Naive thymus-derived CD4-positive, alpha-beta T cell (primary cell): ENCODE measurements around the gene PCNP. TPM values are rescaled to one million over a fixed set of nuclear protein-coding genes. Genes with fewer than 3 reads are reported as not detected.
"Not testable (repeated sequence)": the region's sequence is repeated elsewhere in the genome, so short reads cannot be mapped to it uniquely, and the experiment has no call there.

Experiments used
- ATAC-seq: fragments of 150-1000 bp; cut with Tn5 transposase; 2 replicates; pipeline ENCODE4 v1.10.0; 2021; ENCODE audit warnings: mild to moderate bottlenecking, moderate library complexity
- CTCF ChIA-PET: fragments of 350-600 bp; sonication (Branson Sonifier 250); formaldehyde crosslinking; loops from one replicate; lab custom pipeline; 2021; ENCODE audit warnings: antibody characterized with exemption; lab: Charles Lee
- POLR2A ChIA-PET: fragments of 350-600 bp; sonication (Branson Sonifier 250); formaldehyde crosslinking; loops from one replicate; lab custom pipeline; 2021; ENCODE audit warnings: antibody characterized with exemption, inconsistent platforms; lab: Charles Lee
- DNase-seq, 9 donors: peaks; one replicate each; pipeline versions ENCODE4 v3.0.0 to v3.0.0-alpha.2; 2020 to 2022; ENCODE audit warnings: mixed read lengths in 1 of 9
- H3K27ac ChIP-seq: one replicate; pipeline ENCODE4 v1.7.0; 2013; ENCODE audit warnings: mild to moderate bottlenecking, low read depth, low read length, moderate library complexity
- H3K27me3 ChIP-seq, 2 donors: one replicate each; pipeline ENCODE4 v1.7.0; 2013; ENCODE audit warnings: low read length in 2 of 2, mild to moderate bottlenecking in 2 of 2, moderate library complexity in 2 of 2; ENCODE audit not compliant: control insufficient read depth in 2 of 2, insufficient read depth in 2 of 2
- H3K36me3 ChIP-seq, 3 experiments: 1 replicate in 2 of 3; 2 replicates in 1 of 3; pipeline ENCODE4 v1.7.0; 2013; ENCODE audit warnings: low read length in 3 of 3, mild to moderate bottlenecking in 3 of 3, moderate library complexity in 1 of 3; ENCODE audit not compliant: insufficient read depth in 3 of 3, control insufficient read depth in 2 of 3
- H3K4me1 ChIP-seq, 2 donors: one replicate each; pipeline ENCODE4 v1.7.0; 2013; ENCODE audit warnings: low read length in 2 of 2, mild to moderate bottlenecking in 2 of 2, moderate library complexity in 1 of 2; ENCODE audit not compliant: control insufficient read depth in 2 of 2, insufficient read depth in 2 of 2
- H3K4me3 ChIP-seq: 2 replicates; pipeline ENCODE4 v1.7.0; 2013; ENCODE audit warnings: mild to moderate bottlenecking, low read length
- H3K9me3 ChIP-seq, 3 experiments: 1 replicate in 2 of 3; 2 replicates in 1 of 3; pipeline ENCODE4 v1.7.0; 2013; ENCODE audit warnings: low read length in 3 of 3; ENCODE audit not compliant: control insufficient read depth in 2 of 3
- H3K27ac Mint-ChIP-seq, 9 donors: one replicate each; pipeline ENCODE4 v1.8.0; 2020 to 2022; ENCODE audit warnings: mixed read lengths in 9 of 9, mild to moderate bottlenecking in 8 of 9, moderate library complexity in 5 of 9, inconsistent platforms in 2 of 9
- H3K27me3 Mint-ChIP-seq, 5 donors: one replicate each; pipeline ENCODE4 v1.8.0; 2021 to 2022; ENCODE audit warnings: mixed read lengths in 5 of 5, mild to moderate bottlenecking in 1 of 5
- H3K36me3 Mint-ChIP-seq, 5 donors: one replicate each; pipeline ENCODE4 v1.8.0; 2020 to 2022; ENCODE audit warnings: mixed read lengths in 5 of 5, mild to moderate bottlenecking in 3 of 5, inconsistent platforms in 1 of 5
- H3K4me1 Mint-ChIP-seq, 7 donors: one replicate each; pipeline ENCODE4 v1.8.0; 2020 to 2022; ENCODE audit warnings: mixed read lengths in 7 of 7, mild to moderate bottlenecking in 3 of 7, inconsistent platforms in 1 of 7
- H3K4me3 Mint-ChIP-seq, 10 donors: one replicate each; pipeline ENCODE4 v1.8.0; 2020 to 2022; ENCODE audit warnings: mild to moderate bottlenecking in 10 of 10, mixed read lengths in 10 of 10, moderate library complexity in 6 of 10, inconsistent platforms in 2 of 10
- H3K9me3 Mint-ChIP-seq, 11 donors: one replicate each; pipeline ENCODE4 v1.8.0; 2020 to 2022; ENCODE audit warnings: mixed read lengths in 11 of 11, mild to moderate bottlenecking in 4 of 11, inconsistent platforms in 1 of 11, moderate library complexity in 1 of 11
- intact Hi-C, 2 donors: fragments of 100-400 bp; cut with micrococcal nuclease; formaldehyde crosslinking; loops; one replicate each; pipeline ENCODE4 v1.15.1; 2023
- polyA plus RNA-seq, 2 donors: library from polyadenylated mRNA; unstranded; fragments of 300-500 nt; fragmentation: Illumina TruSeq; gene quantifications; one replicate each; pipeline ENCODE4 v1.2.3, GENCODE V29; 2021
- total RNA-seq, 6 experiments: library from RNA in 5 of 6; stranded (reverse) in 5 of 6; gene quantifications; 1 replicate in 5 of 6; 2 replicates in 1 of 6; pipeline ENCODE4 v1.2.3 and lab custom pipeline; 2021 to 2026

The PCNP gene
- total and polyA plus RNA-seq, 7 experiments from 2014 or later: 78.2 to 172 (median 154) TPM

- POLR2A ChIA-PET: interaction anchor here (0.6 to 1.2 kb wide), 2 partner anchors 38 to 50 kb away, joined by 3 read pairs; partner anchors contain the start of gene PCNP
- H3K27ac ChIP-seq, CTCF ChIA-PET, H3K27me3 ChIP-seq, ATAC-seq, H3K4me3 Mint-ChIP-seq, H3K36me3 ChIP-seq, DNase-seq, H3K4me3 ChIP-seq, H3K9me3 Mint-ChIP-seq, H3K4me1 Mint-ChIP-seq, H3K9me3 ChIP-seq, H3K36me3 Mint-ChIP-seq, intact Hi-C loops, H3K27me3 Mint-ChIP-seq, H3K4me1 ChIP-seq: not testable (repeated sequence)
- H3K27ac Mint-ChIP-seq: peak overlapping the region in 2 of 9 donors; percentile 56 to 67
Observed at GRCh38 chr3:101613014-101613413, 39.0 kb downstream of the PCNP start.

GRCh38 chr3:101615525-101615924 is 41.5 kb downstream of the PCNP start:
- ChIA-PET CTCF (no interaction called here), POLR2A (no interaction called here)
- Mint-ChIP-seq H3K9me3 (peaks cover 0 to 5% (median 0%) of the 10 kb centered on the region in 11 donors), H3K4me1 (no peaks in the 10 kb centered on the region), H3K36me3 (peaks cover 0 to 8% (median 0%) of the 10 kb centered on the region in 5 donors), H3K4me3 (no peak overlapping the region), H3K27me3 (no peaks in the 10 kb centered on the region), H3K27ac (no peak overlapping the region)
- Histone ChIP-seq H3K27me3 (no peaks in the 10 kb centered on the region), H3K27ac (no peak overlapping the region), H3K4me3 (no peak overlapping the region), H3K9me3 (no peaks in the 10 kb centered on the region), H3K36me3 (no peaks in the 10 kb centered on the region), H3K4me1 (no peaks in the 10 kb centered on the region)
- intact Hi-C loops: no loop called here
- ATAC-seq (no peak), DNase-seq (no peak)

DNA sequence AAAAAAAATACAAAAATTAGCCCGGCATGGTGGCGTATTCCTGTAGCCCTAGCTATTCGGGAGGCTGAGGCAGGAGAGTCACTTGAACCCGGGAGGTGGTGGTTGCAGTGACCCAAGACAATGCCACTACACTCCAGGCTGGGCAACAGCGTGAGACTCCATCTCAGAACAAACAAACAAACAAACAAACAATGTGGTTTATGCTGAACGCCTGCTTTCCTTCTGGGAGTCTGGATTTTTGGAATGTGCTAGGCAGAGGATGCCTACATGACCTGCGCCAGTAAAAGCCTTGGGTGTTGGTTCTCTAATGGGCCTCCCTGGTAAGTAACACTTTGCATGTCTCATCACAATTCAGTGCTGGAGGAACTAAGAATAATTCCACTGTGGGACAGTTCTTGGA is 43.5 kb downstream of the PCNP start:
- intact Hi-C loops: no loop called here
- Mint-ChIP-seq H3K36me3 (peaks cover 0 to 8% (median 0%) of the 10 kb centered on the region in 5 donors), H3K27ac (no peak overlapping the region), H3K4me3 (no peak overlapping the region), H3K4me1 (no peaks in the 10 kb centered on the region), H3K27me3 (no peaks in the 10 kb centered on the region), H3K9me3 (peaks cover 0 to 5% (median 0%) of the 10 kb centered on the region in 11 donors)
- ChIA-PET POLR2A (no interaction called here), CTCF (no interaction called here)
- Histone ChIP-seq H3K9me3 (no peaks in the 10 kb centered on the region), H3K4me1 (no peaks in the 10 kb centered on the region), H3K27me3 (no peaks in the 10 kb centered on the region), H3K27ac (no peak overlapping the region), H3K36me3 (no peaks in the 10 kb centered on the region), H3K4me3 (no peak overlapping the region)
- ATAC-seq (no peak), DNase-seq (no peak)

GRCh38 chr3:101618726-101619125 is 44.7 kb downstream of the PCNP start:
- no peak for ATAC-seq
- H3K27ac ChIP-seq: no peak overlapping the region
- H3K36me3 ChIP-seq: no peaks in the 10 kb centered on the region
- H3K4me3 Mint-ChIP-seq: no peak overlapping the region
- H3K4me1 ChIP-seq: no peaks in the 10 kb centered on the region
- H3K4me3 ChIP-seq: no peak overlapping the region
- POLR2A ChIA-PET: no interaction called here
- CTCF ChIA-PET: no interaction called here
- no peaks in the 10 kb centered on the region for H3K4me1 Mint-ChIP-seq
- peaks cover 0 to 5% (median 0%) of the 10 kb centered on the region in 11 donors for H3K9me3 Mint-ChIP-seq
- H3K36me3 Mint-ChIP-seq: peaks cover 0 to 5% (median 0%) of the 10 kb centered on the region in 5 donors
- no peaks in the 10 kb centered on the region for H3K27me3 ChIP-seq
- no peak overlapping the region for H3K27ac Mint-ChIP-seq
- intact Hi-C loops: no loop called here
- no peak for DNase-seq
- no peaks in the 10 kb centered on the region for H3K9me3 ChIP-seq
- no peaks in the 10 kb centered on the region for H3K27me3 Mint-ChIP-seq

GRCh38 chr3:101619734-101620133 is 45.8 kb downstream of the PCNP start:
- Mint-ChIP-seq H3K4me3 (no peak overlapping the region), H3K27me3 (no peaks in the 10 kb centered on the region), H3K27ac (no peak overlapping the region), H3K9me3 (peaks cover 0 to 5% (median under 1%) of the 10 kb centered on the region in 11 donors), H3K36me3 (peaks cover 0 to 6% (median under 1%) of the 10 kb centered on the region in 5 donors), H3K4me1 (no peaks in the 10 kb centered on the region)
- no peaks in the 10 kb centered on the region for H3K27me3 ChIP-seq
- ChIA-PET POLR2A (no interaction called here), CTCF (no interaction called here)
- H3K27ac ChIP-seq: no peak overlapping the region
- DNase-seq (no peak), ATAC-seq (no peak)
- H3K36me3 ChIP-seq: no peaks in the 10 kb centered on the region
- no peaks in the 10 kb centered on the region for H3K9me3 ChIP-seq
- intact Hi-C loops: no loop called here
- no peaks in the 10 kb centered on the region for H3K4me1 ChIP-seq
- H3K4me3 ChIP-seq: no peak overlapping the region

DNA sequence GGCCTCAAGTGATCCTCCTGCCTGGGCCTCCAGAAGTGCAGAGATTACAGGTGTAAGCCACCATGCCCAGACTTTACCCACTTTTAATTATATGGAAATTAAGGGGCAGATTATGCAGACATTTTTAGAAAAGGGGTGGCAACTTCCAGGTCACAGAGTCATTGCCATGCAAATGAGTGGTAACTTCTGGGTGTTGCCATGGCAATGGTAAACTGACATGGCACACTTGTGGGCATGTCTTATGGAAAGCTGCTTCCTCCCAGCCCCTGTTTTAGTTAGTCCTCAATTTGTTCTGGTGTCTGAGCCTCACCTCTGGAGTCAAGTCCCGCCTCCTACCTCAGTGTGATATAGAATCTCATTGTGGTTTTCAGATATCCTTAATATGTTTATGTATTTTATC is 49.7 kb downstream of the PCNP start:
- H3K36me3 ChIP-seq: no peaks in the 10 kb centered on the region
- H3K27me3 ChIP-seq: no peaks in the 10 kb centered on the region
- ChIA-PET CTCF (no interaction called here), POLR2A (interaction anchor here (0.6 kb wide), 1 partner anchor 13 kb away, joined by 3 read pairs; no protein-coding TSS in a partner anchor)
- no peak for DNase-seq
- ATAC-seq: no peak
- no peak overlapping the region for H3K27ac ChIP-seq
- H3K9me3 ChIP-seq: no peaks in the 10 kb centered on the region
- no peak overlapping the region for H3K4me3 ChIP-seq
- no peaks in the 10 kb centered on the region for H3K27me3 Mint-ChIP-seq
- H3K4me1 Mint-ChIP-seq: no peaks in the 10 kb centered on the region
- intact Hi-C loops: no loop called here
- peaks cover 0 to 7% (median 2%) of the 10 kb centered on the region in 11 donors for H3K9me3 Mint-ChIP-seq
- H3K4me3 Mint-ChIP-seq: no peak overlapping the region
- H3K27ac Mint-ChIP-seq: no peak overlapping the region
- no peaks in the 10 kb centered on the region for H3K4me1 ChIP-seq
- H3K36me3 Mint-ChIP-seq: peaks cover 0 to 8% (median 3%) of the 10 kb centered on the region in 5 donors

DNA sequence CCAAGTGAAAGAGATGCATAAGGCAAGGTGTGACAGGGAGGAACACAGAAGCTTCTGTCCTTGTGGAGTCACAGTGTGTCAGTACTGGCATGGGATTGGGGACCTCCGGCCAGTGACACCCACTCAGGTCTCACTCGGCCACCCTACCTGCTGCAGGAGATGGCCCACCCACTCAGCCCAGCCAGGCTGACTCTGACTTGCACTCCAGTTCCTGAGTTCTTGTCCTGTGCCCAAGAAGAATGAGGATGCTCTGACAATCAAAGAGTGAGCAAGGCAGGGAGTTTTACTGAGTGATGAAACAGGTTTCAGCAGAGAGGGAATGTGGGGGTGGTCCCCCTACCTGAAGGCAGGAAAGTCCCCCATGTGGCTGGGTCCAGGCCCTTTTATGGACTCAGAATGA is 50.9 kb downstream of the PCNP start:
- H3K9me3 ChIP-seq: no peaks in the 10 kb centered on the region
- H3K36me3 ChIP-seq: no peaks in the 10 kb centered on the region
- Mint-ChIP-seq H3K27ac (peak overlapping the region in 1 of 9 donors; percentile 60), H3K4me3 (no peak overlapping the region), H3K36me3 (peaks cover 0 to 3% (median 0%) of the 10 kb centered on the region in 5 donors), H3K27me3 (no peaks in the 10 kb centered on the region), H3K4me1 (no peaks in the 10 kb centered on the region), H3K9me3 (peaks cover 0 to 6% (median 0%) of the 10 kb centered on the region in 11 donors)
- ATAC-seq: no peak
- H3K27me3 ChIP-seq: no peaks in the 10 kb centered on the region
- no peak overlapping the region for H3K27ac ChIP-seq
- H3K4me3 ChIP-seq: no peak overlapping the region
- POLR2A ChIA-PET: no interaction called here
- no peak for DNase-seq
- intact Hi-C loops: no loop called here
- CTCF ChIA-PET: no interaction called here
- H3K4me1 ChIP-seq: no peaks in the 10 kb centered on the region
